ENCODE measurements around the gene PANK2.

The PANK2 gene

GRCh38 chr20:3930265-3931206 lies 41.3 kb downstream of the PANK2 start:
- WGBS (ENCODE audit: insufficient coverage) = 55% methylated on average over 5 of the region's 6 CpGs

GRCh38 chr20:3931664-3932063 lies 42.5 kb downstream of the PANK2 start:
- H3K27ac ChIP-seq (ENCODE audit: insufficient read depth in 1 of 2, low read depth in 1 of 2, low read length in 2 of 2, poor library complexity in 1 of 2, severe bottlenecking in 2 of 2) = peak overlapping the region in 1 of 2 experiments; percentile 58
- ChIA-PET CTCF (interaction anchor here (1.1 to 1.3 kb wide), 3 partner anchors 10 to 16 kb away, joined by 3 to 4 read pairs (median 3); no protein-coding TSS in a partner anchor), POLR2A (no interaction called here)
- H3K27me3 ChIP-seq (replicated peaks in 2 of 5; ENCODE audit: control insufficient read depth in 4 of 5, insufficient read depth in 5 of 5, low read length in 4 of 5) = no peaks in the 10 kb centered on the region
- H3K36me3 ChIP-seq (ENCODE audit: control insufficient read depth in 4 of 4, insufficient read depth in 4 of 4, low read length in 3 of 4) = peaks cover 2 to 63% (median 42%) of the 10 kb centered on the region in 4 experiments
- H3K9me3 ChIP-seq (ENCODE audit: control extremely low read depth in 1 of 5, control insufficient read depth in 4 of 5, insufficient read depth in 2 of 5, low read depth in 1 of 5, low read length in 4 of 5) = no peaks in the 10 kb centered on the region
- H3K4me1 ChIP-seq (ENCODE audit: control extremely low read depth in 1 of 4, control insufficient read depth in 4 of 4, insufficient read depth in 4 of 4, low read length in 3 of 4) = peaks cover 9 to 55% (median 37%) of the 10 kb centered on the region in 4 experiments
- DNase-seq = no peak
- no CpG with 5 or more reads among the region's 3 CpGs for WGBS (ENCODE audit: insufficient coverage)
- H3K4me3 ChIP-seq (ENCODE audit: control insufficient read depth in 1 of 7, extremely low read depth in 1 of 7, insufficient read depth in 4 of 7, low read depth in 2 of 7, low read length in 6 of 7) = no peak overlapping the region

More at GRCh38 chr20:3930265-3931206, 41.3 kb downstream of the PANK2 start:
- H3K9me3 ChIP-seq (ENCODE audit: control extremely low read depth in 1 of 5, control insufficient read depth in 4 of 5, insufficient read depth in 2 of 5, low read depth in 1 of 5, low read length in 4 of 5) = no peaks in the 10 kb centered on the region
- ChIA-PET CTCF (interaction anchor here (1.1 kb wide), 1 partner anchor 14 kb away, joined by 3 read pairs; no protein-coding TSS in a partner anchor), POLR2A (interaction anchor here (0.6 kb wide), 2 partner anchors 14 to 152 kb away, joined by 3 to 4 read pairs; no protein-coding TSS in a partner anchor)
- H3K4me1 ChIP-seq (ENCODE audit: control extremely low read depth in 1 of 4, control insufficient read depth in 4 of 4, insufficient read depth in 4 of 4, low read length in 3 of 4) = peaks cover 11 to 66% (median 45%) of the 10 kb centered on the region in 4 experiments
- DNase-seq = peak; percentile 64 to 87 (median 75)
- peaks cover 2 to 63% (median 33%) of the 10 kb centered on the region in 4 experiments for H3K36me3 ChIP-seq (ENCODE audit: control insufficient read depth in 4 of 4, insufficient read depth in 4 of 4, low read length in 3 of 4)
- H3K27me3 ChIP-seq (replicated peaks in 2 of 5; ENCODE audit: control insufficient read depth in 4 of 5, insufficient read depth in 5 of 5, low read length in 4 of 5) = no peaks in the 10 kb centered on the region
- no peak overlapping the region for H3K4me3 ChIP-seq (ENCODE audit: control insufficient read depth in 1 of 7, extremely low read depth in 1 of 7, insufficient read depth in 4 of 7, low read depth in 2 of 7, low read length in 6 of 7)
- H3K27ac ChIP-seq (ENCODE audit: insufficient read depth in 1 of 2, low read depth in 1 of 2, low read length in 2 of 2, poor library complexity in 1 of 2, severe bottlenecking in 2 of 2) = peak overlapping the region; percentile 3 to 58

- CTCF ChIA-PET = interaction anchor here (1.2 to 1.3 kb wide), 2 partner anchors 11 to 15 kb away, joined by 3 to 4 read pairs; no protein-coding TSS in a partner anchor
- POLR2A ChIA-PET = no interaction called here
Observed at GRCh38 chr20:3932277-3932676, 43.1 kb downstream of the PANK2 start.

DNA sequence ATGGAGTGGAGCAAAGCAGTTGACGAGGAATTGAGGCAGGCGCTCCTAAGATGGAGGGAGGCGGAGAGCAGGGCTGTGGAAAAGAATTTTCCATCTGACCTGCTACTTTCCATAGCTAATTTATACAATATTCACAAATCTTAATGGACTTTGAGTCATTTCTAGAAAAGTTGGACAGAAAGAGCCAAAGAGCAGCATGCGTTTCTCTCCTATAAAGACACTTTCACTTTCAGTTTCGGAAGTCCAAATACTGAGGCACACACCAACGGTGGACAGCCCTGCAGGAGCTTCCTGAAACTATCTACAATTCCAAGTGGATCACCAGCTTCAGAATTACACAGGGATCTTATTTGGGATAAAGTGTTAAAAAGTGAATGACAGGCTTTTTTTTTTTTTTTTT lies 43.5 kb downstream of the PANK2 start:
- CTCF ChIA-PET = interaction anchor here (1.2 to 1.3 kb wide), 2 partner anchors 11 to 15 kb away, joined by 3 to 4 read pairs; no protein-coding TSS in a partner anchor
- POLR2A ChIA-PET = no interaction called here
- peaks cover 2 to 70% (median 44%) of the 10 kb centered on the region in 4 experiments for H3K36me3 ChIP-seq (ENCODE audit: control insufficient read depth in 4 of 4, insufficient read depth in 4 of 4, low read length in 3 of 4)
- peak overlapping the region; percentile 37 to 58 for H3K27ac ChIP-seq (ENCODE audit: insufficient read depth in 1 of 2, low read depth in 1 of 2, low read length in 2 of 2, poor library complexity in 1 of 2, severe bottlenecking in 2 of 2)
- H3K4me3 ChIP-seq (ENCODE audit: control insufficient read depth in 1 of 7, extremely low read depth in 1 of 7, insufficient read depth in 4 of 7, low read depth in 2 of 7, low read length in 6 of 7) = peak overlapping the region in 4 of 7 experiments; percentile 15 to 71 (median 51)
- peaks cover 6 to 45% (median 28%) of the 10 kb centered on the region in 4 experiments for H3K4me1 ChIP-seq (ENCODE audit: control extremely low read depth in 1 of 4, control insufficient read depth in 4 of 4, insufficient read depth in 4 of 4, low read length in 3 of 4)
- 0% methylated on average over 1 of the region's 6 CpGs for WGBS (ENCODE audit: insufficient coverage)
- H3K27me3 ChIP-seq (replicated peaks in 2 of 5; ENCODE audit: control insufficient read depth in 4 of 5, insufficient read depth in 5 of 5, low read length in 4 of 5) = no peaks in the 10 kb centered on the region
- H3K9me3 ChIP-seq (ENCODE audit: control extremely low read depth in 1 of 5, control insufficient read depth in 4 of 5, insufficient read depth in 2 of 5, low read depth in 1 of 5, low read length in 4 of 5) = peaks cover 0 to under 1% (median 0%) of the 10 kb centered on the region in 5 experiments
- DNase-seq = peak; percentile 29 to 70 (median 61)

More at GRCh38 chr20:3932277-3932676, 43.1 kb downstream of the PANK2 start:
- DNase-seq = no peak
- peaks cover 2 to 66% (median 42%) of the 10 kb centered on the region in 4 experiments for H3K36me3 ChIP-seq (ENCODE audit: control insufficient read depth in 4 of 4, insufficient read depth in 4 of 4, low read length in 3 of 4)
- H3K4me1 ChIP-seq (ENCODE audit: control extremely low read depth in 1 of 4, control insufficient read depth in 4 of 4, insufficient read depth in 4 of 4, low read length in 3 of 4) = peaks cover 6 to 49% (median 31%) of the 10 kb centered on the region in 4 experiments
- no peaks in the 10 kb centered on the region for H3K9me3 ChIP-seq (ENCODE audit: control extremely low read depth in 1 of 5, control insufficient read depth in 4 of 5, insufficient read depth in 2 of 5, low read depth in 1 of 5, low read length in 4 of 5)
- H3K27ac ChIP-seq (ENCODE audit: insufficient read depth in 1 of 2, low read depth in 1 of 2, low read length in 2 of 2, poor library complexity in 1 of 2, severe bottlenecking in 2 of 2) = peak overlapping the region in 1 of 2 experiments; percentile 58
- whole genome bisulfite sequencing (ENCODE audit: insufficient coverage) = 100% methylated on average over 3 of the region's 4 CpGs
- H3K27me3 ChIP-seq (replicated peaks in 2 of 5; ENCODE audit: control insufficient read depth in 4 of 5, insufficient read depth in 5 of 5, low read length in 4 of 5) = no peaks in the 10 kb centered on the region
- H3K4me3 ChIP-seq (ENCODE audit: control insufficient read depth in 1 of 7, extremely low read depth in 1 of 7, insufficient read depth in 4 of 7, low read depth in 2 of 7, low read length in 6 of 7) = peak overlapping the region in 3 of 7 experiments; percentile 15 to 71 (median 66)

DNA sequence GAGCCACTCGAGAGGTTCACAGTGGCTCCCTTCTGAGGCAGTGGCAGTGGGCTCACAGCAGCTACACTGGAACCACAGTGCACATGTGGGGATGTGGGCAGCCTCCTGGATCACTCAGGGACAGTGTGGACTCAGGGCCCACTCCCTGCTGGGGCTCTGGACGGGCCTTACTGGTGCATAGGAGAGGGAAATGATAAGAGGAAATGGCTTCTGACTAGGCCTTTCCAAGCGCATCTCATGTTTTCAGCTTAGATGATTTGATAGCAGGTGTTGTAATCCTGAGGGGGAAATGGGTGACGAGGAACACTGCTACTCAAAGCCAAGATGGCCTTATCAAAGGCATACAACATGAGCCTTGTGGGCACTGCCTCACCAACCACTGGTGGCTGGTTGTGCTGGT lies 44.0 kb downstream of the PANK2 start:
- H3K36me3 ChIP-seq (ENCODE audit: control insufficient read depth in 4 of 4, insufficient read depth in 4 of 4, low read length in 3 of 4) = peaks cover 7 to 74% (median 49%) of the 10 kb centered on the region in 4 experiments
- no peaks in the 10 kb centered on the region for H3K27me3 ChIP-seq (replicated peaks in 2 of 5; ENCODE audit: control insufficient read depth in 4 of 5, insufficient read depth in 5 of 5, low read length in 4 of 5)
- H3K4me3 ChIP-seq (ENCODE audit: control insufficient read depth in 1 of 7, extremely low read depth in 1 of 7, insufficient read depth in 4 of 7, low read depth in 2 of 7, low read length in 6 of 7) = peak overlapping the region in 2 of 7 experiments; percentile 36 to 66
- H3K9me3 ChIP-seq (ENCODE audit: control extremely low read depth in 1 of 5, control insufficient read depth in 4 of 5, insufficient read depth in 2 of 5, low read depth in 1 of 5, low read length in 4 of 5) = peaks cover 0 to 2% (median 0%) of the 10 kb centered on the region in 5 experiments
- CTCF ChIA-PET = interaction anchor here (1.4 kb wide), 1 partner anchor 14 kb away, joined by 3 read pairs; no protein-coding TSS in a partner anchor
- DNase-seq = peak in 2 of 3 donors; percentile 42 to 50
- WGBS (ENCODE audit: insufficient coverage) = 38% methylated on average over 2 of the region's 4 CpGs
- H3K4me1 ChIP-seq (ENCODE audit: control extremely low read depth in 1 of 4, control insufficient read depth in 4 of 4, insufficient read depth in 4 of 4, low read length in 3 of 4) = peaks cover 6 to 39% (median 23%) of the 10 kb centered on the region in 4 experiments
- H3K27ac ChIP-seq (ENCODE audit: insufficient read depth in 1 of 2, low read depth in 1 of 2, low read length in 2 of 2, poor library complexity in 1 of 2, severe bottlenecking in 2 of 2) = peak overlapping the region; percentile 37 to 58
- POLR2A ChIA-PET = no interaction called here

- peaks cover 6 to 39% (median 22%) of the 10 kb centered on the region in 4 experiments for H3K4me1 ChIP-seq (ENCODE audit: control extremely low read depth in 1 of 4, control insufficient read depth in 4 of 4, insufficient read depth in 4 of 4, low read length in 3 of 4)
- no peak for DNase-seq
- peaks cover 5 to 81% (median 49%) of the 10 kb centered on the region in 4 experiments for H3K36me3 ChIP-seq (ENCODE audit: control insufficient read depth in 4 of 4, insufficient read depth in 4 of 4, low read length in 3 of 4)
- no peak overlapping the region for H3K27ac ChIP-seq (ENCODE audit: insufficient read depth in 1 of 2, low read depth in 1 of 2, low read length in 2 of 2, poor library complexity in 1 of 2, severe bottlenecking in 2 of 2)
- no peak overlapping the region for H3K4me3 ChIP-seq (ENCODE audit: control insufficient read depth in 1 of 7, extremely low read depth in 1 of 7, insufficient read depth in 4 of 7, low read depth in 2 of 7, low read length in 6 of 7)
- 97% methylated on average over 5 of the region's 5 CpGs for WGBS (ENCODE audit: insufficient coverage)
- CTCF ChIA-PET = interaction anchor here (1.4 to 2.1 kb wide), 3 partner anchors 9 to 158 kb away, joined by 3 to 7 read pairs (median 3); no protein-coding TSS in a partner anchor
- POLR2A ChIA-PET = no interaction called here
- peaks cover 0 to 2% (median 0%) of the 10 kb centered on the region in 5 experiments for H3K9me3 ChIP-seq (ENCODE audit: control extremely low read depth in 1 of 5, control insufficient read depth in 4 of 5, insufficient read depth in 2 of 5, low read depth in 1 of 5, low read length in 4 of 5)
- H3K27me3 ChIP-seq (replicated peaks in 2 of 5; ENCODE audit: control insufficient read depth in 4 of 5, insufficient read depth in 5 of 5, low read length in 4 of 5) = no peaks in the 10 kb centered on the region
Observed at GRCh38 chr20:3934624-3935023, 45.4 kb downstream of the PANK2 start.

Measured in common myeloid progenitor, CD34-positive (primary cell).